GM12865 (cell line): Measurements from ENCODE around the gene SMCO2.
A peak's percentile ranks its signal among the peaks of the same experiment; 100 is the strongest.
"Not testable (repeated sequence)": the region's sequence is repeated elsewhere in the genome, so short reads cannot be mapped to it uniquely, and the experiment has no call there.

Experiments
- DNase-seq: peaks from one replicate; pipeline ENCODE4 v3.0.0; 2010; ENCODE audit warnings: low read depth
- H3K4me3 ChIP-seq: 2 replicates; pipeline ENCODE4 v1.5.1; 2011; ENCODE audit warnings: mild to moderate bottlenecking, low read depth, low read length, control low read depth
- CTCF ChIP-seq: IDR thresholded peaks from 2 replicates; pipeline ENCODE4 v1.5.1; 2011; ENCODE audit warnings: low read length, control low read depth, low read depth, inconsistent platforms; ENCODE audit not compliant: insufficient read depth; ENCODE audit errors: missing control alignments

The SMCO2 gene

GRCh38 chr12:27537855-27538675, 91.5 kb downstream of the SMCO2 start:
- no peak for TF ChIP-seq CTCF
- no peak overlapping the region for H3K4me3 ChIP-seq
- DNase-seq: peak; percentile 21

GRCh38 chr12:27539191-27539631, 92.7 kb downstream of the SMCO2 start:
- no peak for TF ChIP-seq CTCF
- no peak for DNase-seq
- no peak overlapping the region for H3K4me3 ChIP-seq

- no peak for DNase-seq
- H3K4me3 ChIP-seq: no peak overlapping the region
- no peak for TF ChIP-seq CTCF
Observed at GRCh38 chr12:27541031-27541719, 94.6 kb downstream of the SMCO2 start.

- no peak for DNase-seq
- H3K4me3 ChIP-seq: no peak overlapping the region
- no peak for TF ChIP-seq CTCF
Observed at GRCh38 chr12:27542628-27543027, 96.1 kb downstream of the SMCO2 start.

- DNase-seq, H3K4me3 ChIP-seq: not testable (repeated sequence)
Observed at GRCh38 chr12:27544858-27545257, 98.3 kb downstream of the SMCO2 start.

GRCh38 chr12:27545665-27546064, 99.1 kb downstream of the SMCO2 start:
- DNase-seq: no peak
- TF ChIP-seq CTCF: no peak
- H3K4me3 ChIP-seq: no peak overlapping the region

GRCh38 chr12:27547592-27547991, 101.1 kb downstream of the SMCO2 start:
- DNase-seq: no peak
- H3K4me3 ChIP-seq: no peak overlapping the region
- no peak for TF ChIP-seq CTCF
